Fibroblast of lung (primary cell): ENCODE results near the gene MXI1. TPM values are rescaled to one million over a fixed set of nuclear protein-coding genes. Genes with fewer than 3 reads are reported as not detected.

Experiments used
- DNase-seq, 2 donors: peaks; one replicate each; pipeline versions ENCODE4 v3.0.0 to v3.0.0-alpha.2; 2010; ENCODE audit warnings: low read depth in 2 of 2
- H2AFZ ChIP-seq: 2 replicates; pipeline ENCODE4 v1.5.1; 2012; ENCODE audit warnings: low read length, control low read depth, inconsistent platforms
- H3K27ac ChIP-seq: 2 replicates; pipeline ENCODE4 v1.5.1; 2011; ENCODE audit warnings: low read length, control low read depth; ENCODE audit not compliant: insufficient read depth
- H3K27me3 ChIP-seq: 2 replicates; pipeline ENCODE4 v1.5.1; 2011; ENCODE audit warnings: mild to moderate bottlenecking, low read length; ENCODE audit not compliant: control insufficient read depth, insufficient read depth
- H3K36me3 ChIP-seq: 2 replicates; pipeline ENCODE4 v1.5.1; 2011; ENCODE audit warnings: low read length; ENCODE audit not compliant: control insufficient read depth, insufficient read depth
- H3K4me1 ChIP-seq: 2 replicates; pipeline ENCODE4 v1.5.1; 2011; ENCODE audit warnings: low read length; ENCODE audit not compliant: control insufficient read depth, insufficient read depth; ENCODE audit errors: extremely low read depth
- H3K4me2 ChIP-seq: 2 replicates; pipeline ENCODE4 v1.5.1; 2011; ENCODE audit warnings: low read length, control low read depth; ENCODE audit not compliant: insufficient read depth; ENCODE audit errors: extremely low read depth
- H3K4me3 ChIP-seq, 4 experiments: fragments of 200-600 bp in 1 of 4; sonication (generic) in 1 of 4; replicated peaks in 1 of 4; 2 replicates each; pipeline ENCODE4 v1.5.1; 2011 to 2016; ENCODE audit warnings: low read length in 4 of 4, low read depth in 3 of 4, mild to moderate bottlenecking in 3 of 4, control low read depth in 2 of 4, inconsistent platforms in 1 of 4, mixed read lengths in 1 of 4; ENCODE audit not compliant: insufficient read depth in 1 of 4; ENCODE audit errors: control extremely low read depth in 1 of 4
- H3K79me2 ChIP-seq: 2 replicates; pipeline ENCODE4 v1.5.1; 2012; ENCODE audit warnings: mild to moderate bottlenecking, low read length, inconsistent platforms; ENCODE audit not compliant: control insufficient read depth, insufficient read depth
- H3K9ac ChIP-seq: 2 replicates; pipeline ENCODE4 v1.5.1; 2011; ENCODE audit warnings: mild to moderate bottlenecking, low read length, control low read depth; ENCODE audit not compliant: insufficient read depth
- H3K9me3 ChIP-seq: 2 replicates; pipeline ENCODE4 v1.5.1; 2012; ENCODE audit warnings: low read depth, low read length; ENCODE audit not compliant: control insufficient read depth, insufficient read depth
- H4K20me1 ChIP-seq: 2 replicates; pipeline ENCODE4 v1.5.1; 2011; ENCODE audit warnings: low read length; ENCODE audit not compliant: control insufficient read depth, insufficient read depth; ENCODE audit errors: extremely low read depth
- CTCF ChIP-seq, 2 donors: IDR thresholded peaks in 1 of 2; conservative IDR thresholded peaks in 1 of 2; 1 replicate in 1 of 2; 2 replicates in 1 of 2; pipeline ENCODE4 v1.5.1; 2011 to 2012; ENCODE audit warnings: low read length in 2 of 2, control low read depth in 1 of 2, inconsistent platforms in 1 of 2, low read depth in 1 of 2, mild to moderate bottlenecking in 1 of 2
- EZH2 ChIP-seq: IDR thresholded peaks from 2 replicates; pipeline ENCODE4 v1.5.1; 2012; ENCODE audit warnings: low read length, control low read depth, mild to moderate bottlenecking; ENCODE audit errors: missing control alignments
- polyA plus RNA-seq, 2 donors: library from polyadenylated mRNA; depleted of rRNA in 1 of 2; stranded (reverse) in 1 of 2; unstranded in 1 of 2; fragments of >200 nt; gene quantifications; 2 replicates each; pipeline ENCODE4 v1.2.1, GENCODE V29; 2011 to 2012; ENCODE audit warnings: missing spikeins in 1 of 2
- total RNA-seq: library from RNA; depleted of rRNA; stranded (reverse); fragments of >200 nt; gene quantifications from 2 replicates; pipeline ENCODE4 v1.2.1, GENCODE V29; 2014

Gene MXI1
- total and polyA plus RNA-seq, 2 donors (not counting 1 experiment from before 2014, with no cell fraction given): 18.7 to 40.1 TPM

GRCh38 chr10:110252151-110252550, 44.7 kb downstream of the MXI1 start:
- Histone ChIP-seq H3K79me2 (no peaks in the 10 kb centered on the region), H2AFZ (no peak overlapping the region)

GRCh38 chr10:110254467-110254866, 47.1 kb downstream of the MXI1 start:
- no peak overlapping the region for H3K27ac ChIP-seq
- H2AFZ ChIP-seq: no peak overlapping the region
- no peaks in the 10 kb centered on the region for H3K36me3 ChIP-seq
- no peaks in the 10 kb centered on the region for H3K9me3 ChIP-seq
- no peaks in the 10 kb centered on the region for H4K20me1 ChIP-seq
- no peak for DNase-seq
- no peak overlapping the region for H3K9ac ChIP-seq
- no peak for TF ChIP-seq EZH2
- no peak overlapping the region for H3K4me2 ChIP-seq
- H3K79me2 ChIP-seq: no peaks in the 10 kb centered on the region
- H3K27me3 ChIP-seq: no peaks in the 10 kb centered on the region
- no peak overlapping the region for H3K4me3 ChIP-seq
- H3K4me1 ChIP-seq: no peaks in the 10 kb centered on the region

More at GRCh38 chr10:110252151-110252550, 44.7 kb downstream of the MXI1 start:
- Histone ChIP-seq H3K9ac (no peak overlapping the region), H3K27me3 (no peaks in the 10 kb centered on the region), H3K4me3 (no peak overlapping the region), H3K4me2 (no peak overlapping the region), H3K36me3 (no peaks in the 10 kb centered on the region), H3K9me3 (no peaks in the 10 kb centered on the region), H3K27ac (no peak overlapping the region), H3K4me1 (no peaks in the 10 kb centered on the region), H4K20me1 (no peaks in the 10 kb centered on the region)
- TF ChIP-seq CTCF (conservative IDR thresholded peaks at IDR 0.05 in 1 of 2, IDR thresholded peaks at IDR 0.05 in 1 of 2; ENCODE audit: low read depth in 1 of 2, low read length in 2 of 2) (no peak), EZH2 (no peak)
- no peak for DNase-seq

- Histone ChIP-seq H3K4me1 (no peaks in the 10 kb centered on the region), H3K4me3 (no peak overlapping the region), H3K79me2 (no peaks in the 10 kb centered on the region), H3K9me3 (no peaks in the 10 kb centered on the region), H2AFZ (no peak overlapping the region), H3K9ac (no peak overlapping the region), H4K20me1 (no peaks in the 10 kb centered on the region), H3K27me3 (no peaks in the 10 kb centered on the region), H3K36me3 (no peaks in the 10 kb centered on the region), H3K4me2 (no peak overlapping the region), H3K27ac (no peak overlapping the region)
- TF ChIP-seq EZH2 (no peak), CTCF (conservative IDR thresholded peaks at IDR 0.05 in 1 of 2, IDR thresholded peaks at IDR 0.05 in 1 of 2; ENCODE audit: low read depth in 1 of 2, low read length in 2 of 2) (no peak)
- no peak for DNase-seq
These were observed 51.1 kb downstream of the MXI1 start for GRCh38 chr10:110258542-110258941.
